ENCODE measurements around the gene ANKS1B.

DNA sequence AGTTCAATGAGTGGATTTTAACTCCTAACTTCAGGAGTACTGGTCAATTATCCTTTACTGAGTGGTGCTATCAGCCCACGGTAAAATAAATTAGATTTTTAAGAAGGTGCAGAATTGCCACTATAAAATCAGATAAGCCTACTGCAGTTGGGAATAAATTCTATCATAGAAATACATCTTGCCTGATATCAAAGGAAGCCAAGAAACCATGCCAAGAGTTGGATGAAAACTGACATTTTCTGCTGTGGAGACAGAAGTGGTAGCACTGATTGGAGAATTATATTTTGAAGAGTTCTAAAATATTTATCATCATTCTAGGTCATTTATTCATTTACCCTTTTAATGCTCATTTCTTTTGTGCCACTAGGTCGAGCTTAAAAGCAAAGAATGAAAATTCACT, 874.5 kb downstream of the ANKS1B start:
- TF ChIP-seq TCF12 (IDR thresholded peaks at IDR 0.05; ENCODE audit: low read depth) (no peak), FOXM1 (IDR thresholded peaks at IDR 0.05; ENCODE audit: borderline replicate concordance, low read depth) (no peak), EP300 (IDR thresholded peaks at IDR 0.05; ENCODE audit: borderline replicate concordance) (no peak)
